SU-DHL-6 (cell line): ENCODE data around the gene HDAC11.

Source experiments
- H2AFZ ChIP-seq: fragments of 200-600 bp; sonication (generic); 2 replicates; pipeline ENCODE4 v1.6.1; 2014; ENCODE audit warnings: low read depth, mild to moderate bottlenecking, moderate library complexity, mixed read lengths, antibody characterized with exemption, low read length; ENCODE audit not compliant: severe bottlenecking
- H3F3A ChIP-seq: fragments of 200-600 bp; shearing (Covaris generic); 2 replicates; pipeline ENCODE4 v1.6.0; 2016; ENCODE audit warnings: antibody characterized with exemption, mild to moderate bottlenecking; ENCODE audit not compliant: insufficient read depth
- H3K27ac ChIP-seq: fragments of 200-600 bp; sonication (generic); 2 replicates; pipeline ENCODE4 v1.5.1; 2016; ENCODE audit warnings: low read depth, mild to moderate bottlenecking, low read length, moderate library complexity, mixed read lengths
- H3K27me3 ChIP-seq: fragments of 200-600 bp; sonication (generic), shearing (Covaris generic); 2 replicates; pipeline ENCODE4 v1.6.0; 2014; ENCODE audit warnings: mild to moderate bottlenecking, low read length
- H3K36me3 ChIP-seq: fragments of 200-600 bp; sonication (generic); 2 replicates; pipeline ENCODE4 v1.6.1; 2014; ENCODE audit warnings: mild to moderate bottlenecking, low read length, mixed read lengths
- H3K4me2 ChIP-seq: fragments of 300-600, 200-600 bp; shearing (Covaris generic), sonication (generic); 2 replicates; pipeline ENCODE4 v1.6.0; 2014; ENCODE audit warnings: low read length, low read depth, mild to moderate bottlenecking; ENCODE audit not compliant: poor library complexity, severe bottlenecking
- H3K4me3 ChIP-seq: fragments of 200-600 bp; sonication (generic); 2 replicates; pipeline ENCODE4 v1.5.1; 2014; ENCODE audit warnings: antibody characterized with exemption, low read length, mild to moderate bottlenecking, mixed read lengths; ENCODE audit not compliant: insufficient read depth, poor library complexity, severe bottlenecking
- H3K79me2 ChIP-seq: fragments of 200-600 bp; sonication (generic); 2 replicates; pipeline ENCODE4 v1.6.1; 2014; ENCODE audit warnings: mild to moderate bottlenecking, low read length, moderate library complexity; ENCODE audit not compliant: insufficient read depth
- H3K9ac ChIP-seq: fragments of 200-600 bp; sonication (generic); 2 replicates; pipeline ENCODE4 v1.7.0; 2014; ENCODE audit warnings: mild to moderate bottlenecking, low read length
- H3K9me2 ChIP-seq: fragments of 200-600 bp; sonication (generic); replicated peaks from 2 replicates; pipeline ENCODE4 v1.6.1; 2014; ENCODE audit warnings: low read length; ENCODE audit not compliant: insufficient read depth
- H3K9me3 ChIP-seq: fragments of 200-600 bp; sonication (generic); 2 replicates; pipeline ENCODE4 v1.6.1; 2014; ENCODE audit warnings: low read length, mixed read lengths; ENCODE audit not compliant: insufficient read depth
- H4K20me1 ChIP-seq: fragments of 200-600 bp; sonication (generic); 2 replicates; pipeline ENCODE4 v1.6.1; 2014; ENCODE audit warnings: low read depth, mild to moderate bottlenecking, antibody characterized with exemption, low read length, moderate library complexity, mixed read lengths
- EZH2phosphoT487 ChIP-seq: fragments of 200-600 bp; sonication (generic), shearing (Covaris generic); conservative IDR thresholded peaks from 2 replicates; pipeline ENCODE4 v1.6.1; 2018; ENCODE audit warnings: mild to moderate bottlenecking, antibody characterized with exemption, low read length, moderate library complexity, mixed read lengths
- TF ChIP-seq, protein P1 (sequence below): fragments of 200-600 bp; sonication (generic); IDR thresholded peaks from one replicate; pipeline ENCODE4 v1.5.1; 2017; ENCODE audit warnings: antibody characterized with exemption, mild to moderate bottlenecking, low read length, moderate library complexity; ENCODE audit not compliant: insufficient read depth, poor library complexity, severe bottlenecking

HDAC11 gene

DNA sequence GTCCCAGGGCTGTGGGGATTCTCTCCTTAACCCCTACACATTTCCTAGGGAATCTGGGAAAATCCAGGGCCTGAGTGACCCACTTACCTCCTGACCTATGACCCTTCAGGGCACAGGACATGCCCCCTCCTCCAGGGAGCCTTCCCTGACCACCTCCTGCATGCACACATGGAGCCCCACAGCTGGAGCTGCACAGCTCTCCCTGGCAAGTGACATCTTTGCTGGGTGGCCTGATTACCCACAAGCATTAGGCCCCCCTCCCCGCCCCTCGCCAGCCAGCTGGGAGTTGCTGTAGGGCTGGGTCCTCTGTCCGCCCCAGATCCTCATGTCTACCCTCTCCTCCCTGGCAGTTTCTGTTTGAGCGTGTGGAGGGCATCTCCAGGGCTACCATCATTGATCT is 21.4 kb downstream of the HDAC11 start:
- Histone ChIP-seq H3K9me3 (no peaks in the 10 kb centered on the region), H3K36me3 (no peaks in the 10 kb centered on the region), H3K9me2 (no peaks in the 10 kb centered on the region), H4K20me1 (no peaks in the 10 kb centered on the region), H3K9ac (no peak overlapping the region), H3K27ac (no peak overlapping the region), H2AFZ (no peak overlapping the region), H3K79me2 (no peaks in the 10 kb centered on the region), H3F3A (no peaks in the 10 kb centered on the region), H3K4me3 (no peak overlapping the region), H3K27me3 (no peaks in the 10 kb centered on the region), H3K4me2 (no peak overlapping the region)
- TF ChIP-seq, protein P1, sequence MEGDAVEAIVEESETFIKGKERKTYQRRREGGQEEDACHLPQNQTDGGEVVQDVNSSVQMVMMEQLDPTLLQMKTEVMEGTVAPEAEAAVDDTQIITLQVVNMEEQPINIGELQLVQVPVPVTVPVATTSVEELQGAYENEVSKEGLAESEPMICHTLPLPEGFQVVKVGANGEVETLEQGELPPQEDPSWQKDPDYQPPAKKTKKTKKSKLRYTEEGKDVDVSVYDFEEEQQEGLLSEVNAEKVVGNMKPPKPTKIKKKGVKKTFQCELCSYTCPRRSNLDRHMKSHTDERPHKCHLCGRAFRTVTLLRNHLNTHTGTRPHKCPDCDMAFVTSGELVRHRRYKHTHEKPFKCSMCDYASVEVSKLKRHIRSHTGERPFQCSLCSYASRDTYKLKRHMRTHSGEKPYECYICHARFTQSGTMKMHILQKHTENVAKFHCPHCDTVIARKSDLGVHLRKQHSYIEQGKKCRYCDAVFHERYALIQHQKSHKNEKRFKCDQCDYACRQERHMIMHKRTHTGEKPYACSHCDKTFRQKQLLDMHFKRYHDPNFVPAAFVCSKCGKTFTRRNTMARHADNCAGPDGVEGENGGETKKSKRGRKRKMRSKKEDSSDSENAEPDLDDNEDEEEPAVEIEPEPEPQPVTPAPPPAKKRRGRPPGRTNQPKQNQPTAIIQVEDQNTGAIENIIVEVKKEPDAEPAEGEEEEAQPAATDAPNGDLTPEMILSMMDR: no peak
- no peak for TF ChIP-seq EZH2phosphoT487

DNA sequence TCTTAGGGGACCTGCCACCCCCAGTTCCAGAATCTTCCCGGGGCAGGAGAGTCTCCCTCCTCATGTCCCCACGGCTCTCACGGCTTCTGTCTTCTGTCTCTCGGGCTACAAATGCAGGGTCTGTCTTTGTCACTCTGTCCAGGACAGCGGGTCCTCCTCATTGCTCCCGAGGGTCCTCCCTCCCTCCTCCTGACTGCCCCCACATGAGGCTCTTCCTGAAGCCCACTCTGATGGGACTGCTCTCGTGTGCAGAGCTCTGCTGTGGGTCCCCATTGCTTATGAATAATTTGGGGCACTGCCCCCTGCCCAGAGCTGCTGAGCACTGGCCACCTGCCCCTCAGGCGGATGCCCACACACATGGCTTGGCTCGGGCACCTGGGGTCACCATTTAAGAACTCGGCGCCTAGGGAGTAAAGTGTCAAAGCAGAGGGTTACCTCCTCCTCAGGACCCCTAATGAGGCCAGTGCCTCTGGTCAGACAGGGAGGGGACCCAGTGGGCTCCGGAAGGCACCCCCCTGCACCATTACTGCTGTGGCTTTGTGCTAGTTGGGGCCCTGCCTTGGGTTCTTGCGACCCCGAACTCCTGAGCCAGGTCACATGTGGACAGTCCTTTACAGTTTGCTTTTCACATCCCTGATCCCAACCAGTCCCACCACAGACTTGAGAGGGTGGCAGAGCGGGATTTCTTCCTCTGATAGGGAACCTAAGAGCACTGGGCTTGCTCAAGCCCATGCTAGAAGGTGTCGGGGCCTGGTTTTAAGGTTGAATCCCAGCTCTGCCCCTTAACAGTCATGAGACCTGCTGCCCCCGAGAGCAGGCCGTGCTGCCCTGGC is 22.1 kb downstream of the HDAC11 start:
- Histone ChIP-seq H3K9me3 (no peaks in the 10 kb centered on the region), H4K20me1 (no peaks in the 10 kb centered on the region), H3K9ac (no peak overlapping the region), H3K4me2 (no peak overlapping the region), H3K4me3 (no peak overlapping the region), H3K79me2 (no peaks in the 10 kb centered on the region), H3K27ac (no peak overlapping the region), H3K27me3 (no peaks in the 10 kb centered on the region), H3K36me3 (no peaks in the 10 kb centered on the region), H3F3A (no peaks in the 10 kb centered on the region), H3K9me2 (no peaks in the 10 kb centered on the region), H2AFZ (no peak overlapping the region)
- no peak for TF ChIP-seq EZH2phosphoT487
- TF ChIP-seq, protein P1: no peak

DNA sequence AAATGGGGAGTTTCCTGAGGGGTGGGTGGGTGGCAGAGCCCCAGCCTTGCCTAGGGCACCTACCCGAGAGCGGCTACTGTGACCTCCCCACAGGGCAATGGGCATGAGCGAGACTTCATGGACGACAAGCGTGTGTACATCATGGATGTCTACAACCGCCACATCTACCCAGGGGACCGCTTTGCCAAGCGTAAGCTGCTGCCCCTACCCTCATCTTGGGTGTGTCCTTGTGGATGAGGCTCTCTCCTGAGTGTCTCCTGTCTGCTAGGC is 22.6 kb downstream of the HDAC11 start:
- H3K27me3 ChIP-seq: no peaks in the 10 kb centered on the region
- H4K20me1 ChIP-seq: no peaks in the 10 kb centered on the region
- H3K27ac ChIP-seq: no peak overlapping the region
- H2AFZ ChIP-seq: no peak overlapping the region
- H3K79me2 ChIP-seq: no peaks in the 10 kb centered on the region
- no peak for TF ChIP-seq EZH2phosphoT487
- TF ChIP-seq, protein P1: no peak
- no peak overlapping the region for H3K4me2 ChIP-seq
- no peak overlapping the region for H3K9ac ChIP-seq
- no peaks in the 10 kb centered on the region for H3K9me2 ChIP-seq
- H3K36me3 ChIP-seq: no peaks in the 10 kb centered on the region
- no peaks in the 10 kb centered on the region for H3F3A ChIP-seq
- no peaks in the 10 kb centered on the region for H3K9me3 ChIP-seq
- no peak overlapping the region for H3K4me3 ChIP-seq
